ENCODE measurements around the gene ABI3BP. TPM values are rescaled to one million over a fixed set of nuclear protein-coding genes. Genes with fewer than 3 reads are reported as not detected.

Gene ABI3BP
- total RNA-seq, 1 donor from 2014 or later, result not detected

DNA sequence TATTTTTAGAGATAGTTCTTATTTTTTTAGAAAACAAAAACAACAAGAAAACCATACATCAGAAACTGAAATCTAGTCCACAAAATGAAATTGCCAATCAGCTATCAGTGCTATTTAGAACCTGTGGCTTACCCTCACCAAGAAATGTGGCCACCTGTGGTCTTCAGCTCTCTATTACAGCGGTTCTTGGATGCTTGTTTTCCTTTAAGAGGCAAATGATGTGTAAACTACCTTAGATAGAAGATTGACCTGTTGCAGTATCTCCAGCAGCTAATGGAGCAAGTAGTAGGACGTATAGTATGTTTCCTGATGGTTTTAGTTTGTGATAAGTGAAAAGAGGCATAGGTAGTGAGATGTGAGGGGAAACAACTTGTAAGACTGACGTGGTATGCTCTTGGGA, 262.7 kb downstream of the ABI3BP start:
- H3K4me1 Mint-ChIP-seq, result no peaks in the 10 kb centered on the region
- no peaks in the 10 kb centered on the region for H3K27me3 Mint-ChIP-seq (ENCODE audit: low read depth)
- TF ChIP-seq, protein P1, sequence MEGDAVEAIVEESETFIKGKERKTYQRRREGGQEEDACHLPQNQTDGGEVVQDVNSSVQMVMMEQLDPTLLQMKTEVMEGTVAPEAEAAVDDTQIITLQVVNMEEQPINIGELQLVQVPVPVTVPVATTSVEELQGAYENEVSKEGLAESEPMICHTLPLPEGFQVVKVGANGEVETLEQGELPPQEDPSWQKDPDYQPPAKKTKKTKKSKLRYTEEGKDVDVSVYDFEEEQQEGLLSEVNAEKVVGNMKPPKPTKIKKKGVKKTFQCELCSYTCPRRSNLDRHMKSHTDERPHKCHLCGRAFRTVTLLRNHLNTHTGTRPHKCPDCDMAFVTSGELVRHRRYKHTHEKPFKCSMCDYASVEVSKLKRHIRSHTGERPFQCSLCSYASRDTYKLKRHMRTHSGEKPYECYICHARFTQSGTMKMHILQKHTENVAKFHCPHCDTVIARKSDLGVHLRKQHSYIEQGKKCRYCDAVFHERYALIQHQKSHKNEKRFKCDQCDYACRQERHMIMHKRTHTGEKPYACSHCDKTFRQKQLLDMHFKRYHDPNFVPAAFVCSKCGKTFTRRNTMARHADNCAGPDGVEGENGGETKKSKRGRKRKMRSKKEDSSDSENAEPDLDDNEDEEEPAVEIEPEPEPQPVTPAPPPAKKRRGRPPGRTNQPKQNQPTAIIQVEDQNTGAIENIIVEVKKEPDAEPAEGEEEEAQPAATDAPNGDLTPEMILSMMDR (conservative IDR thresholded peaks at IDR 0.05), result no peak
- no peak overlapping the region for H3K4me3 Mint-ChIP-seq
- H3K9me3 Mint-ChIP-seq, result no peaks in the 10 kb centered on the region
- peaks cover 6% of the 10 kb centered on the region for H3K36me3 Mint-ChIP-seq (ENCODE audit: low read depth)
- no peak for DNase-seq (ENCODE audit: low read depth, low spot score)
- no peak overlapping the region for H3K27ac Mint-ChIP-seq (ENCODE audit: unreplicated experiment)

GRCh38 chr3:100726706-100727105, 266.5 kb downstream of the ABI3BP start:
- Mint-ChIP-seq H3K36me3 (ENCODE audit: low read depth) (peaks cover 13% of the 10 kb centered on the region), H3K27ac (ENCODE audit: unreplicated experiment) (no peak overlapping the region), H3K27me3 (ENCODE audit: low read depth) (no peaks in the 10 kb centered on the region), H3K9me3 (no peaks in the 10 kb centered on the region), H3K4me1 (no peaks in the 10 kb centered on the region), H3K4me3 (no peak overlapping the region)
- DNase-seq (ENCODE audit: low read depth, low spot score), result no peak
- TF ChIP-seq, protein P1 (conservative IDR thresholded peaks at IDR 0.05), result no peak

DNA sequence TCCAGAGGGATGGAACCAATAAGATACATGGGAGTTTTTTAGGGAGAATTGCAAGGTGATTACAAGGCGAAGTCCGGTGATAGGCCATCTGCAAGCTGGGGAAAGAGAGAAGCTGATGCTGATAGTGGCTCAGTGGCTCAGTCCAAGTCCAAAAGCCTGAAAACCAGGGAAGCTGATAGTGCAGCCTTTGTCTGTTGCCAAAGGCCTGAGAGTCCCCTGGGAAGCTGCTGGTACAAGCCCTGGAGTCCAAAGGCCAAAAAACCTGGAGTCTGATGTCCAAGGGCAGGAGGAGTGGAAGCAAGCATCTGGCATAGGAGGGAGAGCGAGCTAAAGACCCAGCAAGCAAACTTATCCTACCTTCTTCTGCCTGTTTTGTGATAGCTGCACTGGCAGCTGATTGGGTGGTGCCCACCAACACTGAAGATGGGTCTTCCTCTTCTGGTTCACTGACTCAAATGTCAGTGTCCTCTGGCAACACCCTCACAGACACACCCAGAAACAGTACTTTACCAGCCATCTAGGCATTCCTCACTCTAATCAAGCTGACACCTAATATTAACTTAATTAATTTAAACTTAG, 267.2 kb downstream of the ABI3BP start:
- H3K9me3 Mint-ChIP-seq, result no peaks in the 10 kb centered on the region
- H3K4me3 Mint-ChIP-seq, result no peak overlapping the region
- H3K27me3 Mint-ChIP-seq (ENCODE audit: low read depth), result no peaks in the 10 kb centered on the region
- no peak for DNase-seq (ENCODE audit: low read depth, low spot score)
- TF ChIP-seq, protein P1 (conservative IDR thresholded peaks at IDR 0.05), result no peak
- H3K27ac Mint-ChIP-seq (ENCODE audit: unreplicated experiment), result no peak overlapping the region
- no peaks in the 10 kb centered on the region for H3K4me1 Mint-ChIP-seq
- H3K36me3 Mint-ChIP-seq (ENCODE audit: low read depth), result peaks cover 20% of the 10 kb centered on the region

GRCh38 chr3:100720426-100720825, 272.8 kb downstream of the ABI3BP start:
- TF ChIP-seq, protein P1 (conservative IDR thresholded peaks at IDR 0.05), result no peak
- Mint-ChIP-seq H3K4me3 (no peak overlapping the region), H3K9me3 (no peaks in the 10 kb centered on the region), H3K27me3 (ENCODE audit: low read depth) (no peaks in the 10 kb centered on the region), H3K4me1 (peaks cover 29% of the 10 kb centered on the region), H3K27ac (ENCODE audit: unreplicated experiment) (no peak overlapping the region), H3K36me3 (ENCODE audit: low read depth) (peaks cover 32% of the 10 kb centered on the region)
- no peak for DNase-seq (ENCODE audit: low read depth, low spot score)

- H3K36me3 Mint-ChIP-seq (ENCODE audit: low read depth), result peaks cover 38% of the 10 kb centered on the region
Observed at GRCh38 chr3:100719136-100719535, 274.1 kb downstream of the ABI3BP start.

More at GRCh38 chr3:100719136-100719535, 274.1 kb downstream of the ABI3BP start:
- H3K27me3 Mint-ChIP-seq (ENCODE audit: low read depth), result no peaks in the 10 kb centered on the region
- no peak overlapping the region for H3K27ac Mint-ChIP-seq (ENCODE audit: unreplicated experiment)
- no peaks in the 10 kb centered on the region for H3K9me3 Mint-ChIP-seq
- TF ChIP-seq, protein P1 (conservative IDR thresholded peaks at IDR 0.05), result no peak
- H3K4me1 Mint-ChIP-seq, result peaks cover 29% of the 10 kb centered on the region
- no peak overlapping the region for H3K4me3 Mint-ChIP-seq
- DNase-seq (ENCODE audit: low read depth, low spot score), result no peak

All from neural crest cell (in vitro differentiated cells).